DND-41 (cell line): Measurements from ENCODE around the gene ATF6.
A peak's percentile ranks its signal among the peaks of the same experiment; 100 is the strongest.

Source experiments
- ATAC-seq: fragments of 200-7000 bp; cut with Tn5 transposase; 3 replicates; pipeline ENCODE4 v1.9.1; 2021; ENCODE audit warnings: low read depth; ENCODE audit not compliant: insufficient read depth
- DNase-seq: peaks from one replicate; pipeline ENCODE4 v3.0.0-alpha.2; 2020
- H2AFZ ChIP-seq: 2 replicates; pipeline ENCODE4 v1.6.0; 2012; ENCODE audit warnings: low read depth, low read length
- H3K27ac ChIP-seq: 2 replicates; pipeline ENCODE4 v1.5.1; 2012; ENCODE audit warnings: low read length, inconsistent platforms
- H3K27me3 ChIP-seq: fragments of 200-600 bp; sonication (generic); 2 replicates; pipeline ENCODE4 v1.6.0; 2012; ENCODE audit warnings: low read length, mild to moderate bottlenecking, inconsistent platforms; ENCODE audit not compliant: insufficient read depth, poor library complexity
- H3K36me3 ChIP-seq: 2 replicates; pipeline ENCODE4 v1.5.1; 2012; ENCODE audit warnings: low read length, inconsistent platforms; ENCODE audit not compliant: insufficient read depth
- H3K4me1 ChIP-seq: 2 replicates; pipeline ENCODE4 v1.5.1; 2012; ENCODE audit warnings: mild to moderate bottlenecking, low read length; ENCODE audit not compliant: insufficient read depth
- H3K4me2 ChIP-seq: 2 replicates; pipeline ENCODE4 v1.6.0; 2012; ENCODE audit warnings: mild to moderate bottlenecking, moderate library complexity, low read length, inconsistent platforms; ENCODE audit not compliant: insufficient read depth
- H3K4me3 ChIP-seq, 2 experiments: fragments of 200-600 bp in 1 of 2; shearing (Covaris generic) in 1 of 2; 2 replicates each; pipeline ENCODE4 v1.5.1; 2012 to 2016; ENCODE audit warnings: inconsistent platforms in 2 of 2, low read length in 2 of 2, mild to moderate bottlenecking in 2 of 2, low read depth in 1 of 2, moderate library complexity in 1 of 2
- H3K79me2 ChIP-seq: 2 replicates; pipeline ENCODE4 v1.6.0; 2012; ENCODE audit warnings: low read length, inconsistent platforms; ENCODE audit not compliant: insufficient read depth
- H3K9ac ChIP-seq: 2 replicates; pipeline ENCODE4 v1.6.0; 2012; ENCODE audit warnings: low read depth, mild to moderate bottlenecking, inconsistent platforms, low read length, moderate library complexity
- H3K9me3 ChIP-seq: 2 replicates; pipeline ENCODE4 v1.5.1; 2012; ENCODE audit warnings: low read length, moderate library complexity, mild to moderate bottlenecking, inconsistent platforms; ENCODE audit not compliant: insufficient read depth, severe bottlenecking
- H4K20me1 ChIP-seq: 2 replicates; pipeline ENCODE4 v1.6.0; 2012; ENCODE audit warnings: low read length; ENCODE audit not compliant: insufficient read depth
- CTCF ChIP-seq: IDR thresholded peaks from 2 replicates; pipeline ENCODE4 v1.5.1; 2012; ENCODE audit warnings: borderline replicate concordance, low read length, moderate library complexity, mild to moderate bottlenecking; ENCODE audit not compliant: poor library complexity, severe bottlenecking; ENCODE audit errors: extremely low read depth
- EZH2 ChIP-seq: IDR thresholded peaks from 3 replicates; pipeline ENCODE4 v1.6.1; 2012; ENCODE audit warnings: borderline replicate concordance, low read depth, mild to moderate bottlenecking, moderate library complexity, low read length, inconsistent platforms; ENCODE audit not compliant: severe bottlenecking

The ATF6 gene

GRCh38 chr1:161915051-161915503 lies 149.0 kb downstream of the ATF6 start:
- Histone ChIP-seq H3K9me3 (no peaks in the 10 kb centered on the region), H3K4me3 (no peak overlapping the region), H3K79me2 (no peaks in the 10 kb centered on the region), H3K9ac (no peak overlapping the region), H3K27me3 (no peaks in the 10 kb centered on the region), H3K36me3 (peaks cover 35% of the 10 kb centered on the region), H4K20me1 (no peaks in the 10 kb centered on the region), H3K27ac (no peak overlapping the region), H3K4me1 (peaks cover 16% of the 10 kb centered on the region), H3K4me2 (no peak overlapping the region), H2AFZ (no peak overlapping the region)
- DNase-seq (no peak), ATAC-seq (no peak)
- TF ChIP-seq EZH2 = no peak
- no peak for TF ChIP-seq CTCF

GRCh38 chr1:161915978-161916377 lies 149.9 kb downstream of the ATF6 start:
- Histone ChIP-seq H3K27ac (no peak overlapping the region), H2AFZ (no peak overlapping the region), H3K9me3 (no peaks in the 10 kb centered on the region), H3K79me2 (no peaks in the 10 kb centered on the region), H3K9ac (no peak overlapping the region), H3K4me3 (no peak overlapping the region), H3K27me3 (no peaks in the 10 kb centered on the region), H3K4me1 (peaks cover 16% of the 10 kb centered on the region), H4K20me1 (no peaks in the 10 kb centered on the region), H3K4me2 (no peak overlapping the region), H3K36me3 (peaks cover 35% of the 10 kb centered on the region)
- no peak for ATAC-seq
- TF ChIP-seq EZH2 (no peak), CTCF (no peak)
- DNase-seq = no peak

GRCh38 chr1:161919229-161919628 lies 153.1 kb downstream of the ATF6 start:
- Histone ChIP-seq H3K4me3 (no peak overlapping the region), H4K20me1 (no peaks in the 10 kb centered on the region), H3K9me3 (no peaks in the 10 kb centered on the region), H3K79me2 (no peaks in the 10 kb centered on the region), H3K4me1 (peaks cover 16% of the 10 kb centered on the region), H3K9ac (no peak overlapping the region), H3K36me3 (peaks cover 27% of the 10 kb centered on the region), H3K27me3 (no peaks in the 10 kb centered on the region), H3K4me2 (peak overlapping the region; percentile 1; the same call in 1 of the 2 replicates), H3K27ac (peak overlapping the region; percentile 14; the same call in 1 of the 2 replicates), H2AFZ (no peak overlapping the region)
- DNase-seq (no peak), ATAC-seq (peak; percentile 66)
- TF ChIP-seq CTCF (no peak), EZH2 (no peak)

GRCh38 chr1:161921491-161921890 lies 155.4 kb downstream of the ATF6 start:
- no peak for TF ChIP-seq CTCF
- no peak for TF ChIP-seq EZH2
- Histone ChIP-seq H3K4me1 (peaks cover 16% of the 10 kb centered on the region), H3K9ac (no peak overlapping the region), H4K20me1 (no peaks in the 10 kb centered on the region), H3K27ac (no peak overlapping the region), H3K4me2 (no peak overlapping the region), H3K4me3 (no peak overlapping the region), H2AFZ (no peak overlapping the region), H3K27me3 (no peaks in the 10 kb centered on the region), H3K36me3 (peaks cover 14% of the 10 kb centered on the region; the same call in 1 of the 2 replicates), H3K9me3 (no peaks in the 10 kb centered on the region), H3K79me2 (no peaks in the 10 kb centered on the region)
- DNase-seq (no peak), ATAC-seq (no peak)
